NAMALWA (cell line): ENCODE data around the gene STMN3.

Experiments used
- DNase-seq: peaks from one replicate; pipeline ENCODE4 v3.0.0-alpha.2; 2015; ENCODE audit warnings: low spot score

Gene STMN3

DNA sequence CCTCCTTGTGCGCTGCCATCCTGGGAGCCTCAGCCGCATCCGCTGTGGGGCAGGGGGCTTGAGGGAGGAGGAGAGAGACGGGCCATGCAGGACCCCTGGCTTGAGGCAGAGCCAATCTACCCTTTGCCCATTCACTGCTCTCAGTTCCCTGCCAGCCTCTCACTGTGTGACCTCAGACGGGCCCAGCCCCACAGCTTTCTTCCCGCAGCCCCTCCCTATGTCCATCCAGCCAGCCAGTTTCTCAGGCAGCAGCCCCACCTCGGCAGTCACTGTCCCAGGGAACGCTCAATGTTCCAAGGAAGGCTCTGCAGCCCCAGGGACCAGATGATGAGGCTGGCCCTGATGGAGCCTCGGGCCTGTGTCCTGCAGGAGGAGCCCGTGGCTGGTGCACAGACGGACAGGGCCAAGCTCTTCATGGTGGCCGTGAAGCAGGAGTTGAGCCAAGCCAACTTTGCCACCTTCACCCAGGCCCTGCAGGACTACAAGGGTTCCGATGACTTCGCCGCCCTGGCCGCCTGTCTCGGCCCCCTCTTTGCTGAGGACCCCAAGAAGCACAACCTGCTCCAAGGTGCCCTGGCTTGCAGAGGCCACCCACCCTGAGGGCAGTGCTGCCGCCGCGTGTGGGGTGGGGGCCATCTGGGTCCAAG is 39.3 kb upstream of the STMN3 start:
- no peak for DNase-seq

- DNase-seq = no peak
These were observed 38.6 kb upstream of the STMN3 start for GRCh38 chr20:63691711-63692435.

DNA sequence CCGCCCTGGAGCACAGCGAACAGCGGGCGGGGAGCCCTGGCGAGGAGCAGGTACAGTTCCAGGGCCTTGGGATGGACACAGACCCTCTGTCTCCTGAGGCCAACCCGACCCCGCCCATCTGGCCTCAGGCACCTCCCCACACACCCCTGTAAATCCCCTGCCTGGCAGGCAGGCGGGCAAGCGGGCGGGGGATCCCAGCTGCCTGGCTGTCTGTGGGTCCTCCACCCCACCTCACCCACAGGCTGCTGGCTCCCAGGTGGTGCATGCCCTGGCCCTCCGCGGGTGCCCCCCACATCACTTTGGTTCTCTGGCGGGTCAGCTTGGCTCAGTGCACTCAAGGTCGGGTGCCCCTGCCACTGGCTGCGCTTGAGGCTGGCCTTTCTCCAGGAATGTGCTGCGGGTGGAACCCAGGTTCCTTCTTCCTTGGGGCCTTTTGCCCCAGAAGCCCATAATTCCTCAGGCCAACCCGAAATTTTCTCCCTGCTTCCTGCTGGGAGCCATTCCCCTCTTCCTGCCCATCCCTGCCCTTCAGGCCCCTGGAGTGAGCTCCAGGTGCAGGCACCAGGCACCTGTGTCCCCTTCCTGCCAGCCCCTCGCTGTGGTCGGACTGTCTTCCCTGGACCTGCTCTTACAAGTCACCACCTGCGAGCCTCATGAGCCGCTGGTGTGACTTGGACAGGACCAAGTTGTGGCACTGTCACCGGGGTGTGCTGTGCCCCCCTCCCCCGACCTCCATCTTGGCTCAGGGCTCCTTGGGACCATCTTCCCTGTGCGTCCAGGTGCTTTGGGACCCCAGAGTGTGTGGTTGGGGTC is 37.9 kb upstream of the STMN3 start:
- no peak for DNase-seq

DNA sequence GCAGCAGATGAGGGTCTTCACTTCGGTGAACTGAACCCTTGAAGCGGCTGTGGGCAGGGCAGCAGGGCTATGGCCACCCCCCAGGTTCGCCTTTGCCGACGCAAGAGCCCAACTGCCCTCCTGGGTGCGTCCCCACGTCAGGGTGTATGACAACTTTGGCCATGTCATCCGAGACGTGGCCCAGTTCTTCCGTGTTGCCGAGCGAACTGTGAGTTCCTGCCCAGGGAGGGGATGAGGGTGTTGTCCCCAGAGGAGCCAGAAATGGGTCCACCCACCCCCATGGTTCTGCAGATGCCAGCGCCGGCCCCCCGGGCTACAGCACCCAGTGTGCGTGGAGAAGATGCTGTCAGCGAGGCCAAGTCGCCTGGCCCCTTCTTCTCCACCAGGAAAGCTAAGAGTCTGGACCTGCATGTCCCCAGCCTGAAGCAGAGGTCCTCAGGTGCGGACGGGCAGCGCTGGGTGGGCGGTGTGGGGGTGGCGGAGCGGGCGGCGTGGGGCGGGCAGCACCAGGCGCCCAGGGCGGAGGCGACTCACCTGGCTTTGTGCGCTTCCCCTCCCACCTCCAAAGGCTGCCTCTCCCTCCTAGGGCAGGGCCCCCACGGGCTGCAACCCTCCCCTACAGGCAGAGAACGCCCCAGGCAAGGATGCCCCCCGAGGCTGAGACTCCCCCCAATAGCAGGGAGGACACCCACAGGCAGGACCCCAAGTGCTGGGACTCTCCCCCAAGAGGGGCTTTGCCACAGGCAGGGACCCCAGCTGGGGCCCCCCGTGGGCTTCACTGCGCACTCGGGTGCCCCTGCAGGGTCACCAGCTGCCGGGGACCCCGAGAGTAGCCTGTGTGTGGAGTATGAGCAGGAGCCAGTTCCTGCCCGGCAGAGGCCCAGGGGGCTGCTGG is 37.0 kb upstream of the STMN3 start:
- no peak for DNase-seq

GRCh38 chr20:63689046-63690002 is 36.1 kb upstream of the STMN3 start:
- no peak for DNase-seq

- DNase-seq = no peak
These were observed 35.2 kb upstream of the STMN3 start for GRCh38 chr20:63688228-63689045.

- DNase-seq = no peak
These were observed 34.4 kb upstream of the STMN3 start for GRCh38 chr20:63687419-63688178.

DNA sequence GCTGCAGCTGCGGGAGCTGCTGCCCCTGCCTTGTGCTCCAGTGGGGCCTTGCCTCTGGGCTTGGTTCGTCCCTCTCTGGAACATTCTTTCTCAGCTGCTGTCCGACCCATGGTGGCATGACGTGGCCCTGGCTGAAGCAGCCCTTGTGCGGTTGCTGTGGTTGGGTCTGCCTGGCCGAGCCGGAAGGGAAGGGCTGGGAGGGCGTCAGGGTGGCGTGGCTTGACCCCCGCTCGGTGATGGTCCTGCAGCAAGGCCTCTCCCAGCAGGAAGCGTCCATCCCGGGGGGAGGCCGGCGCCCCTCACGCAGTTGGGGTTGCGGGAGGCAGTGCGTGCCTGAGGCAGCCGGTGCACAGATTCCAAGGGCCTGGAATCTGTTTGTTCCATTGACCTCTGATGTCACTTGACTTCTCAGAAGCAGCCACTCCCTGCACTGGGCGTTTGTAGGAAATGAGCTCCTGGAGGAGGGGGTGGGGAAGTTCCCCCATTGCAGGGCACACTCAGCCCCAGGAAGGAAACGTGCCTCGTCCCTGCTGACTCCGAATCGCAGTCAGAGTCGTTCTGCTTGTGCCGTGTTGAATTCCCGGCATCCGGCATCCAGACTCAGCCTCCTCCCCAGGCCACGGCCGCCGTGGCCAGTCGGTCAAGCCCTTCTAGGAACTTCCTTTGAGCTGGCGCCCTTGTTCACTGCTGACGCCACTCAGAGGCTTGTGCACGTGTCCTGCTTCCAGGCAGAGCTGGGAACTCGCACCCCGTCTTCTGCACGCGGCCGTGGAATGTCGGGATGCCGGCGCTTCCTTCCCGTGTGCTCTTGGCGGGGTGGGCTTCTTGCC is 33.5 kb upstream of the STMN3 start:
- DNase-seq = no peak

GRCh38 chr20:63686094-63686491 is 32.9 kb upstream of the STMN3 start:
- DNase-seq = no peak

GRCh38 chr20:63685269-63686026 is 32.2 kb upstream of the STMN3 start:
- no peak for DNase-seq

GRCh38 chr20:63682384-63683139 is 29.3 kb upstream of the STMN3 start:
- no peak for DNase-seq

- DNase-seq = no peak
These were observed 28.5 kb upstream of the STMN3 start for GRCh38 chr20:63681609-63682142.

- DNase-seq = no peak
These were observed 27.8 kb upstream of the STMN3 start for GRCh38 chr20:63680857-63681608.

DNA sequence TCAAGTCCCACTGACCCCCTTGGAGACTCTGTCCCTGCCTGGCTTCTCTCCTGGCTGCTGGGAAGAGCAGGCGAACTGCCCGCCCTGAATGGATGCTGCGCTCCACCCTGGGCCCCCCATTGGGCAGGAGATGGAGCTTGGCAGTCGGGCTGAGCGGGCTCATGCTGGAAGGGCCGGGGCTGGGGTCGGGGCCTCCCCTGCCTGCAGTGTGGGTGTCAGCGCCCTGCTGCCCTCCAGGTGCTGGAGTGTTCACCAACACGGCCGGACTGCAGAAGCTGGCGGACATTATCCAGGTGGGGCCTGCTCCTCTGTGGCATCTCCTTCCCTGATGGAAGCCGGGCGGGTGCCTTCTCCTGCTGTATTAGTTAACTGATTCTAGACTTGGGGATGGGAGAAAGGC is 27.2 kb upstream of the STMN3 start:
- DNase-seq = no peak

GRCh38 chr20:63679799-63680305 is 26.6 kb upstream of the STMN3 start:
- no peak for DNase-seq
